Keratinocyte (primary cell): ENCODE data around the gene FRY. TPM values are rescaled to one million over a fixed set of nuclear protein-coding genes. Genes with fewer than 3 reads are reported as not detected.

Experiments used
- DNase-seq: peaks from one replicate; pipeline ENCODE4 v3.0.0-alpha.2; 2011; ENCODE audit warnings: low read depth, missing footprints, low spot score
- FAIRE-seq: peaks from 2 replicates; lab custom pipeline; 2011; peaks lifted over from hg19 to GRCh38; lab: Jason Lieb, UNC
- H2AFZ ChIP-seq: 2 replicates; pipeline ENCODE4 v1.6.0; 2012; ENCODE audit warnings: low read length, control low read depth, inconsistent platforms; ENCODE audit not compliant: control insufficient read depth
- H3K27ac ChIP-seq: 2 replicates; pipeline ENCODE4 v1.5.1; 2011; ENCODE audit warnings: low read length; ENCODE audit not compliant: control insufficient read depth, insufficient read depth
- H3K27me3 ChIP-seq: 3 replicates; pipeline ENCODE4 v1.6.0; 2011; ENCODE audit warnings: low read length; ENCODE audit not compliant: control insufficient read depth, insufficient read depth; ENCODE audit errors: extremely low read depth
- H3K36me3 ChIP-seq, 2 experiments: 2 replicates in 1 of 2; 3 replicates in 1 of 2; pipeline ENCODE4 v1.5.1; 2011; ENCODE audit warnings: low read length in 2 of 2, mild to moderate bottlenecking in 1 of 2; ENCODE audit not compliant: control insufficient read depth in 2 of 2, insufficient read depth in 2 of 2; ENCODE audit errors: extremely low read depth in 1 of 2
- H3K4me1 ChIP-seq: 3 replicates; pipeline ENCODE4 v1.5.1; 2011; ENCODE audit warnings: low read length; ENCODE audit not compliant: control insufficient read depth, insufficient read depth; ENCODE audit errors: extremely low read depth
- H3K4me2 ChIP-seq: 3 replicates; pipeline ENCODE4 v1.6.0; 2011; ENCODE audit warnings: low read depth, low read length; ENCODE audit not compliant: control insufficient read depth, insufficient read depth; ENCODE audit errors: extremely low read depth
- H3K4me3 ChIP-seq, 3 experiments: fragments of 200-600 bp in 1 of 3; sonication (generic) in 1 of 3; 2 replicates in 2 of 3; 3 replicates in 1 of 3; pipeline ENCODE4 v1.5.1; 2011 to 2016; ENCODE audit warnings: low read length in 3 of 3, mild to moderate bottlenecking in 3 of 3, control low read depth in 2 of 3, inconsistent platforms in 1 of 3, low read depth in 1 of 3, mixed read lengths in 1 of 3, mixed run types in 1 of 3, moderate library complexity in 1 of 3; ENCODE audit not compliant: control insufficient read depth in 2 of 3, insufficient read depth in 2 of 3; ENCODE audit errors: extremely low read depth in 1 of 3
- H3K79me2 ChIP-seq: 2 replicates; pipeline ENCODE4 v1.6.0; 2012; ENCODE audit warnings: low read length; ENCODE audit not compliant: control insufficient read depth, insufficient read depth
- H3K9ac ChIP-seq: 3 replicates; pipeline ENCODE4 v1.6.0; 2011; ENCODE audit warnings: low read length; ENCODE audit not compliant: control insufficient read depth, insufficient read depth; ENCODE audit errors: extremely low read depth
- H3K9me1 ChIP-seq: 3 replicates; pipeline ENCODE4 v1.6.0; 2011; ENCODE audit warnings: low read length; ENCODE audit not compliant: control insufficient read depth, insufficient read depth; ENCODE audit errors: extremely low read depth
- H3K9me3 ChIP-seq: 2 replicates; pipeline ENCODE4 v1.5.1; 2012; ENCODE audit warnings: low read depth, low read length; ENCODE audit not compliant: control insufficient read depth
- H4K20me1 ChIP-seq: 3 replicates; pipeline ENCODE4 v1.6.0; 2011; ENCODE audit warnings: low read length; ENCODE audit not compliant: control insufficient read depth, insufficient read depth; ENCODE audit errors: extremely low read depth
- EZH2 ChIP-seq: IDR thresholded peaks from one replicate; pipeline ENCODE4 v1.6.1; 2012; ENCODE audit warnings: inconsistent platforms, mild to moderate bottlenecking, low read length, moderate library complexity
- dilution Hi-C: fragments of 300-500 bp; cut with MboI; formaldehyde crosslinking; loops from one replicate; pipeline ENCODE4 v1.7.0; 2020; ENCODE audit warnings: low sequenced_read_pairs; ENCODE audit not compliant: extremely low pct_ligation_motif_present
- polyA plus RNA-seq, 5 experiments: library from polyadenylated mRNA; depleted of rRNA in 3 of 5; stranded (reverse) in 3 of 5; stranded (forward) in 1 of 5; unstranded in 1 of 5; fragments of >200 nt; gene quantifications; 1 replicate in 1 of 5; 2 replicates in 3 of 5; 3 replicates in 1 of 5; pipeline versions ENCODE4 v1.2.1 to v1.2.3, GENCODE V29; 2011 to 2012; ENCODE audit warnings: missing spikeins in 2 of 5, low read depth in 1 of 5, low replicate concordance in 1 of 5
- TF ChIP-seq, protein P1 (sequence below), 3 experiments: IDR thresholded peaks in 1 of 3; conservative IDR thresholded peaks in 1 of 3; optimal IDR thresholded peaks in 1 of 3; 2 replicates in 2 of 3; 3 replicates in 1 of 3; pipeline versions ENCODE3 to v1.5.1; 2011; ENCODE audit warnings: low read length in 3 of 3, mild to moderate bottlenecking in 3 of 3, moderate library complexity in 2 of 3, control low read depth in 1 of 3, inconsistent platforms in 1 of 3; ENCODE audit not compliant: insufficient read depth in 2 of 3; ENCODE audit errors: extremely low read depth in 1 of 3

Gene FRY
- polyA plus RNA-seq, 1 donor (not counting 4 experiments of a cell fraction or from before 2014, with no cell fraction given) = 0.80 TPM

DNA sequence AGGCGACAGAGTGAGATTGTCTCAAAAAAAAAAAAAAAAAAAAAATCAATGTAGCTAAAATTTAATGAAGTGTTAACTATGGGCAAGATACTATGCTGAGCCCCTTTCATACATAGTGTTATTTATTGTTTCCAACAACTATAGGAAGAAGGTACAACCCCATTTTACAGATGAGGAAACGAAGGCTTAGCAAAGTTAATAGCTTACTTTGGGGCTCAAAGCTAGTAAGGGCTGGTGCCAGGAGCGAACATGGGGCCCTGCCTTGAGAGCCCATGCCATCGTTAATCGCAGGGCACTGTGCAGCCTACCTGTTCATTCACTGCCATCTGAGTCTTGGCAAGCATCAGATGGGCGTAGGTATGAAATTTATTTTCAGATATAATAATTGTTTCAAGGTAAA is 1.9 kb upstream of the FRY start:
- Histone ChIP-seq H3K9me3 (no peaks in the 10 kb centered on the region), H3K4me1 (peaks cover 5% of the 10 kb centered on the region), H3K27me3 (no peaks in the 10 kb centered on the region), H3K9ac (no peak overlapping the region), H3K9me1 (no peaks in the 10 kb centered on the region), H3K27ac (no peak overlapping the region), H2AFZ (no peak overlapping the region), H3K36me3 (no peaks in the 10 kb centered on the region), H3K4me2 (no peak overlapping the region), H3K79me2 (no peaks in the 10 kb centered on the region), H4K20me1 (no peaks in the 10 kb centered on the region), H3K4me3 (no peak overlapping the region)
- TF ChIP-seq, protein P1, sequence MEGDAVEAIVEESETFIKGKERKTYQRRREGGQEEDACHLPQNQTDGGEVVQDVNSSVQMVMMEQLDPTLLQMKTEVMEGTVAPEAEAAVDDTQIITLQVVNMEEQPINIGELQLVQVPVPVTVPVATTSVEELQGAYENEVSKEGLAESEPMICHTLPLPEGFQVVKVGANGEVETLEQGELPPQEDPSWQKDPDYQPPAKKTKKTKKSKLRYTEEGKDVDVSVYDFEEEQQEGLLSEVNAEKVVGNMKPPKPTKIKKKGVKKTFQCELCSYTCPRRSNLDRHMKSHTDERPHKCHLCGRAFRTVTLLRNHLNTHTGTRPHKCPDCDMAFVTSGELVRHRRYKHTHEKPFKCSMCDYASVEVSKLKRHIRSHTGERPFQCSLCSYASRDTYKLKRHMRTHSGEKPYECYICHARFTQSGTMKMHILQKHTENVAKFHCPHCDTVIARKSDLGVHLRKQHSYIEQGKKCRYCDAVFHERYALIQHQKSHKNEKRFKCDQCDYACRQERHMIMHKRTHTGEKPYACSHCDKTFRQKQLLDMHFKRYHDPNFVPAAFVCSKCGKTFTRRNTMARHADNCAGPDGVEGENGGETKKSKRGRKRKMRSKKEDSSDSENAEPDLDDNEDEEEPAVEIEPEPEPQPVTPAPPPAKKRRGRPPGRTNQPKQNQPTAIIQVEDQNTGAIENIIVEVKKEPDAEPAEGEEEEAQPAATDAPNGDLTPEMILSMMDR (optimal IDR thresholded peaks at IDR 0.05 in 1 of 3, IDR thresholded peaks at IDR 0.05 in 1 of 3, conservative IDR thresholded peaks at IDR 0.05 in 1 of 3; ENCODE audit: extremely low read depth in 1 of 3, insufficient read depth in 2 of 3, low read length in 3 of 3) = no peak
- no peak for TF ChIP-seq EZH2
- no peak for FAIRE-seq
- no peak for DNase-seq
- dilution Hi-C loops = no loop called here

- DNase-seq (no peak), FAIRE-seq (no peak)
- H3K9me1 ChIP-seq = no peaks in the 10 kb centered on the region
- dilution Hi-C loops = no loop called here
- H3K36me3 ChIP-seq = no peaks in the 10 kb centered on the region
- no peaks in the 10 kb centered on the region for H3K9me3 ChIP-seq
- TF ChIP-seq, protein P1 (optimal IDR thresholded peaks at IDR 0.05 in 1 of 3, IDR thresholded peaks at IDR 0.05 in 1 of 3, conservative IDR thresholded peaks at IDR 0.05 in 1 of 3; ENCODE audit: extremely low read depth in 1 of 3, insufficient read depth in 2 of 3, low read length in 3 of 3) = no peak
- TF ChIP-seq EZH2 = no peak
- peak overlapping the region; percentile 56 to 78 (median 76) for H3K4me3 ChIP-seq
- no peaks in the 10 kb centered on the region for H3K79me2 ChIP-seq
- H3K9ac ChIP-seq = no peak overlapping the region
- H4K20me1 ChIP-seq = no peaks in the 10 kb centered on the region
- H3K4me2 ChIP-seq = peak overlapping the region; percentile 72
- H2AFZ ChIP-seq = peak overlapping the region; percentile 58
- H3K27me3 ChIP-seq = no peaks in the 10 kb centered on the region
- no peak overlapping the region for H3K27ac ChIP-seq
- peaks cover 5% of the 10 kb centered on the region for H3K4me1 ChIP-seq
Measured at GRCh38 chr13:32031815-32032370, 319 bp downstream of the FRY start.
